CD8-positive, alpha-beta memory T cell (primary cell): ENCODE results near the gene PIWIL1. TPM values are rescaled to one million over a fixed set of nuclear protein-coding genes. Genes with fewer than 3 reads are reported as not detected.

Source experiments
- CTCF ChIA-PET: fragments of 350-600 bp; sonication (Branson Sonifier 250); formaldehyde crosslinking; loops from one replicate; lab custom pipeline; 2021; ENCODE audit warnings: antibody characterized with exemption; lab: Charles Lee
- POLR2A ChIA-PET: fragments of 350-600 bp; sonication (Branson Sonifier 250); formaldehyde crosslinking; loops from one replicate; lab custom pipeline; 2021; ENCODE audit warnings: antibody characterized with exemption; lab: Charles Lee
- DNase-seq, 5 donors: peaks; one replicate each; pipeline versions ENCODE4 v3.0.0 to v3.0.0-alpha.2; 2020 to 2022; ENCODE audit warnings: mixed read lengths in 1 of 5
- H3K27ac ChIP-seq: one replicate; pipeline ENCODE4 v1.7.0; 2013; ENCODE audit warnings: low read depth, mild to moderate bottlenecking, low read length, moderate library complexity
- H3K27me3 ChIP-seq: 2 replicates; pipeline ENCODE4 v1.7.0; 2013; ENCODE audit warnings: low read length, mild to moderate bottlenecking; ENCODE audit not compliant: insufficient read depth, poor library complexity, severe bottlenecking
- H3K36me3 ChIP-seq: 2 replicates; pipeline ENCODE4 v1.7.0; 2013; ENCODE audit warnings: mild to moderate bottlenecking, low read length, moderate library complexity; ENCODE audit not compliant: insufficient read depth
- H3K4me1 ChIP-seq: 2 replicates; pipeline ENCODE4 v1.7.0; 2013; ENCODE audit warnings: mild to moderate bottlenecking, low read length, moderate library complexity; ENCODE audit not compliant: insufficient read depth
- H3K4me3 ChIP-seq: 2 replicates; pipeline ENCODE4 v1.7.0; 2013; ENCODE audit warnings: mild to moderate bottlenecking, low read length
- H3K9me3 ChIP-seq: 2 replicates; pipeline ENCODE4 v1.7.0; 2013; ENCODE audit warnings: mild to moderate bottlenecking, low read length
- H3K27ac Mint-ChIP-seq, 8 donors: one replicate each; pipeline ENCODE4 v1.8.0; 2020 to 2021; ENCODE audit warnings: mixed read lengths in 8 of 8, mild to moderate bottlenecking in 6 of 8, inconsistent platforms in 3 of 8, moderate library complexity in 3 of 8
- H3K27me3 Mint-ChIP-seq, 2 donors: one replicate each; pipeline ENCODE4 v1.8.0; 2020 to 2021; ENCODE audit warnings: mixed read lengths in 2 of 2, mild to moderate bottlenecking in 1 of 2, moderate library complexity in 1 of 2
- H3K36me3 Mint-ChIP-seq, 3 donors: one replicate each; pipeline ENCODE4 v1.8.0; 2020 to 2021; ENCODE audit warnings: mixed read lengths in 3 of 3, inconsistent platforms in 1 of 3, mild to moderate bottlenecking in 1 of 3
- H3K4me1 Mint-ChIP-seq, 3 donors: one replicate each; pipeline ENCODE4 v1.8.0; 2020 to 2021; ENCODE audit warnings: mixed read lengths in 3 of 3, inconsistent platforms in 1 of 3, mild to moderate bottlenecking in 1 of 3
- H3K4me3 Mint-ChIP-seq, 7 donors: one replicate each; pipeline ENCODE4 v1.8.0; 2020 to 2021; ENCODE audit warnings: mixed read lengths in 7 of 7, mild to moderate bottlenecking in 6 of 7, moderate library complexity in 4 of 7, inconsistent platforms in 2 of 7
- H3K9me3 Mint-ChIP-seq, 5 donors: one replicate each; pipeline ENCODE4 v1.8.0; 2020 to 2022; ENCODE audit warnings: mixed read lengths in 5 of 5, mild to moderate bottlenecking in 3 of 5, moderate library complexity in 2 of 5, inconsistent platforms in 1 of 5
- polyA plus RNA-seq: library from polyadenylated mRNA; unstranded; fragments of 300-500 nt; fragmentation: Illumina TruSeq; gene quantifications from one replicate; pipeline ENCODE4 v1.2.3, GENCODE V29; 2021
- total RNA-seq, 2 experiments: library from RNA; stranded (reverse); gene quantifications; one replicate each; pipeline ENCODE4 v1.2.3, GENCODE V29; 2021

PIWIL1 gene
- total and polyA plus RNA-seq, 3 experiments from 2014 or later: not detected

DNA sequence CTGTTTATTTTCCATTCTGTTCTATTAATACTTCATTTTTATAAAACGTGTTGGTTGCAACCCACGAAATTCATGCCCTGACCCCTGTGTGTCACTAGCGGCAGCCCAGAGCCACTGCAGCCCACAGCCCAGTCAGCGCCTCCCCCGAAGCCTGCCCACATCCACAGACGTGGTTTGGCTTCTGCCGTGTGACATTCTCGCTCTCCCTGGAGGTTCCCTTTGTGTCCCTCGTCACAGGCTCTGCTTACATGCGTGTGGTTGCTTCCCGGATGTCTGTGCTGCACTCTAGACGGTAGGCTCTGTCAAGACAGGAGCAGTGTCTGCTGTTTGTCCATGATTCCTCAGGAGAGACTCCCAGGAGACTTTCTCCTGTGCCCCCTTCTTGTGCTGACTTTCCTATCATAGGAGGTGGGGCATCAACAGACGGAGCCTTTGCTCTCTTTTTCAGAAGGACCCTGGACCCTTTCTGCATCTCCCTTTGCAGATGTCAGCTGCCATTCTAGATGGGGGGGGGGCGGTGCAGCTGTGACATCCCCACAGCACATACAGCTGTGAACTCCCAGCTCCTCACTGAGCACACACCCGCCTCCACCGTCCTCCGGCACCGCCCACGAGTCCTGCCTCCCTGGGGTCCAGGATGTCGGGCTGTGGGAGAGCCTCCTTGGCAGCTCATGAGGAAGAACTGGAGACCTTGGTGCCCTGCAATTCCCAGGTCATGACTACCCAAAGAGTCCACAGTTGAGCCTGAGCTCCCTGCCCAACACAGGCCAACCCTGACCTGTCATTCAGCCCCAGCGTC, 36.8 kb upstream of the PIWIL1 start:
- H3K36me3 Mint-ChIP-seq: no peaks in the 10 kb centered on the region
- no peak overlapping the region for H3K27ac Mint-ChIP-seq
- CTCF ChIA-PET: no interaction called here
- no peak overlapping the region for H3K4me3 Mint-ChIP-seq
- no peaks in the 10 kb centered on the region for H3K9me3 ChIP-seq
- no peaks in the 10 kb centered on the region for H3K4me1 Mint-ChIP-seq
- peaks cover 0 to 2% of the 10 kb centered on the region in 2 donors for H3K27me3 Mint-ChIP-seq
- peaks cover 0 to 15% (median 2%) of the 10 kb centered on the region in 5 donors for H3K9me3 Mint-ChIP-seq
- H3K27me3 ChIP-seq: no peaks in the 10 kb centered on the region
- no peaks in the 10 kb centered on the region for H3K36me3 ChIP-seq
- no peaks in the 10 kb centered on the region for H3K4me1 ChIP-seq
- no peak overlapping the region for H3K4me3 ChIP-seq
- H3K27ac ChIP-seq: no peak overlapping the region
- no peak for DNase-seq
- POLR2A ChIA-PET: no interaction called here

- H3K9me3 Mint-ChIP-seq: peaks cover 0 to 15% (median 2%) of the 10 kb centered on the region in 5 donors
- H3K36me3 ChIP-seq: no peaks in the 10 kb centered on the region
- no peak overlapping the region for H3K27ac ChIP-seq
- H3K4me1 Mint-ChIP-seq: no peaks in the 10 kb centered on the region
- no peak for DNase-seq
- H3K4me3 ChIP-seq: no peak overlapping the region
- no peak overlapping the region for H3K4me3 Mint-ChIP-seq
- H3K27me3 Mint-ChIP-seq: peaks cover 0 to 1% of the 10 kb centered on the region in 2 donors
- H3K27me3 ChIP-seq: no peaks in the 10 kb centered on the region
- H3K4me1 ChIP-seq: no peaks in the 10 kb centered on the region
- no peaks in the 10 kb centered on the region for H3K36me3 Mint-ChIP-seq
- H3K9me3 ChIP-seq: no peaks in the 10 kb centered on the region
- ChIA-PET CTCF (no interaction called here), POLR2A (no interaction called here)
- H3K27ac Mint-ChIP-seq: no peak overlapping the region
These were observed 36.1 kb upstream of the PIWIL1 start for GRCh38 chr12:130301559-130301958.

- Mint-ChIP-seq H3K27ac (no peak overlapping the region), H3K9me3 (peaks cover 0 to 13% (median 2%) of the 10 kb centered on the region in 5 donors), H3K36me3 (no peaks in the 10 kb centered on the region), H3K4me1 (no peaks in the 10 kb centered on the region), H3K27me3 (no peaks in the 10 kb centered on the region), H3K4me3 (no peak overlapping the region)
- CTCF ChIA-PET: interaction anchor here (0.8 kb wide), 1 partner anchor 9 kb away, joined by 3 read pairs; no protein-coding TSS in a partner anchor
- Histone ChIP-seq H3K4me1 (no peaks in the 10 kb centered on the region), H3K27ac (no peak overlapping the region), H3K27me3 (no peaks in the 10 kb centered on the region), H3K36me3 (no peaks in the 10 kb centered on the region), H3K4me3 (no peak overlapping the region), H3K9me3 (no peaks in the 10 kb centered on the region)
- no peak for DNase-seq
- POLR2A ChIA-PET: no interaction called here
These were observed 33.9 kb upstream of the PIWIL1 start for GRCh38 chr12:130303781-130304180.

GRCh38 chr12:130307859-130308258, 29.8 kb upstream of the PIWIL1 start:
- H3K27me3 Mint-ChIP-seq: peaks cover 0 to 1% of the 10 kb centered on the region in 2 donors
- ChIA-PET CTCF (no interaction called here), POLR2A (no interaction called here)
- Histone ChIP-seq H3K9me3 (no peaks in the 10 kb centered on the region), H3K4me3 (no peak overlapping the region), H3K36me3 (no peaks in the 10 kb centered on the region), H3K4me1 (no peaks in the 10 kb centered on the region), H3K27me3 (no peaks in the 10 kb centered on the region), H3K27ac (no peak overlapping the region)
- H3K4me1 Mint-ChIP-seq: no peaks in the 10 kb centered on the region
- peaks cover 0 to 3% (median 0%) of the 10 kb centered on the region in 5 donors for H3K9me3 Mint-ChIP-seq
- DNase-seq: no peak
- no peaks in the 10 kb centered on the region for H3K36me3 Mint-ChIP-seq
- no peak overlapping the region for H3K27ac Mint-ChIP-seq
- H3K4me3 Mint-ChIP-seq: no peak overlapping the region

- H3K27me3 Mint-ChIP-seq: peaks cover 0 to 1% of the 10 kb centered on the region in 2 donors
- Histone ChIP-seq H3K4me1 (no peaks in the 10 kb centered on the region), H3K4me3 (no peak overlapping the region), H3K9me3 (no peaks in the 10 kb centered on the region), H3K27ac (no peak overlapping the region), H3K27me3 (no peaks in the 10 kb centered on the region), H3K36me3 (no peaks in the 10 kb centered on the region)
- H3K9me3 Mint-ChIP-seq: no peaks in the 10 kb centered on the region
- no peaks in the 10 kb centered on the region for H3K36me3 Mint-ChIP-seq
- no peak overlapping the region for H3K27ac Mint-ChIP-seq
- no peak overlapping the region for H3K4me3 Mint-ChIP-seq
- DNase-seq: no peak
- no peaks in the 10 kb centered on the region for H3K4me1 Mint-ChIP-seq
- ChIA-PET CTCF (no interaction called here), POLR2A (no interaction called here)
These were observed 29.3 kb upstream of the PIWIL1 start for GRCh38 chr12:130308393-130308792.

DNA sequence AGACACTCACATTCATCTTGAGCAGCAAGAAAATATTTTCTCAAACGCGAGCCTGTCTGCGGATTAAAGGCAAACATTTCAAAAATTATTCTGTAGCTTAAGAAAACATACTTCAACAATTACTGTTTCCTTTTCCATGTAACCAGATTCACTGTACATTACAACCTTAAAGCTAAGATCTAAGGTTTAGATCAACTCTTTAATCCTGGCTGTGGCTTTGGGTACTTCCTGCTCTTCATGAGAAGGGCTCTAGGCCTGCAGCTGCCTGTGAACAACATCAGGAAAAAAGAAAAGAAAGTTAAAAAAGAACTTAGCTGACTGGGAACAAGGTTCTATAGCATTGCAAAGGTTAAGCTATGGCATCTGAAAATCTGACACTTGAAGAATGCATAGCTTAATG, 21.4 kb upstream of the PIWIL1 start:
- H3K9me3 Mint-ChIP-seq: no peaks in the 10 kb centered on the region
- Histone ChIP-seq H3K27me3 (no peaks in the 10 kb centered on the region), H3K36me3 (no peaks in the 10 kb centered on the region), H3K9me3 (no peaks in the 10 kb centered on the region), H3K27ac (no peak overlapping the region), H3K4me3 (no peak overlapping the region), H3K4me1 (peaks cover 7% of the 10 kb centered on the region)
- DNase-seq: no peak
- POLR2A ChIA-PET: no interaction called here
- no peak overlapping the region for H3K27ac Mint-ChIP-seq
- no peaks in the 10 kb centered on the region for H3K36me3 Mint-ChIP-seq
- H3K4me3 Mint-ChIP-seq: no peak overlapping the region
- H3K27me3 Mint-ChIP-seq: peaks cover 0 to 3% of the 10 kb centered on the region in 2 donors
- CTCF ChIA-PET: no interaction called here
- H3K4me1 Mint-ChIP-seq: no peaks in the 10 kb centered on the region

- Histone ChIP-seq H3K27ac (no peak overlapping the region), H3K9me3 (no peaks in the 10 kb centered on the region), H3K4me3 (no peak overlapping the region), H3K4me1 (peaks cover 7% of the 10 kb centered on the region), H3K36me3 (no peaks in the 10 kb centered on the region), H3K27me3 (no peaks in the 10 kb centered on the region)
- Mint-ChIP-seq H3K4me1 (no peaks in the 10 kb centered on the region), H3K4me3 (no peak overlapping the region), H3K27ac (no peak overlapping the region), H3K9me3 (peaks cover 0 to 3% (median 0%) of the 10 kb centered on the region in 5 donors), H3K27me3 (peaks cover 1 to 2% of the 10 kb centered on the region in 2 donors), H3K36me3 (no peaks in the 10 kb centered on the region)
- CTCF ChIA-PET: no interaction called here
- POLR2A ChIA-PET: no interaction called here
- DNase-seq: no peak
These were observed 17.2 kb upstream of the PIWIL1 start for GRCh38 chr12:130320536-130320935.

- Histone ChIP-seq H3K4me3 (no peak overlapping the region), H3K9me3 (no peaks in the 10 kb centered on the region), H3K27me3 (no peaks in the 10 kb centered on the region), H3K27ac (no peak overlapping the region), H3K4me1 (no peaks in the 10 kb centered on the region), H3K36me3 (no peaks in the 10 kb centered on the region)
- Mint-ChIP-seq H3K4me1 (no peaks in the 10 kb centered on the region), H3K4me3 (no peak overlapping the region), H3K9me3 (peaks cover 0 to 3% (median 0%) of the 10 kb centered on the region in 5 donors), H3K36me3 (no peaks in the 10 kb centered on the region), H3K27ac (no peak overlapping the region), H3K27me3 (peaks cover 2 to 4% of the 10 kb centered on the region in 2 donors)
- CTCF ChIA-PET: no interaction called here
- POLR2A ChIA-PET: no interaction called here
- no peak for DNase-seq
These were observed 15.4 kb upstream of the PIWIL1 start for GRCh38 chr12:130322263-130322662.
